NCI-H1417 treated with DMSO at 0.1 percent for 48 hours (cell line): ENCODE results near the gene GABPB2.
"Not testable (repeated sequence)": the region's sequence is repeated elsewhere in the genome, so short reads cannot be mapped to it uniquely, and the experiment has no call there.

Source experiments
- DNase-seq: peaks from one replicate; lab custom pipeline; 2025; lab: John Stamatoyannopoulos, UW

Gene GABPB2

DNA sequence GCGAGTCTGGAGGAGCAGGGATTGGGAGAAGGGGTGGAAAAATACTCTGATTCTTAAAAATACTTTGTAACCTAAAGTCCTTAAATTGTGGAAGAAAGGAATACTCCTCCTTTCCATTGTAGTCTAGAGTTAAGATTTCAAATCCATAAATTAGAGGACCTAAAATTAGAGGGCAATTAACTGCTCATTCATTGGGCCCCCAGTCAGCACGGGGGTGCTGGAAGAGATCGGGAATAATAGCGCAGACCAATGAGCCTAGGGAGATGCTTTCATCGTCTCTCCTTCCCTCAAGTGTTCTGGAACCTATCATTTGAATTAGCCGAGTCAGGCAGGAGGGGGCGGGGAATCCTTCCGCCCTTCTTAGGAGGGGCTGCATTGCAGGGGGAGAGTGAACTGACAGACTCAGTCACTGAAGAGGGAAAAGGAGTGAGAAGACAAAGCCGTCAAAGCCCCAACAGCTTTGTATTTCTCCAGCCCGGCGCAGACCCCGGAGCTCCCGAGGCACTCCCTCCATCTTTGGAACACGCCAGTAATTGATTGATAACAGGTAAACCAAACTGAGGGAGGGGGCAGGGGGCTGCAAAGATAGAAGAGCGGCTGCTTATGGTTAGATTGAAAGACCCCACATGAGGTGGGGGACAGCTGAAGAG is 10.4 kb upstream of the GABPB2 start, which contains the start of gene MLLT11:
Gene MLLT11 (plus strand): TSS at position 391 of the 650 bp plus-strand sequence. CDS start 6,828 bp downstream, outside the sequence.
- peak; percentile 22 for DNase-seq

DNA sequence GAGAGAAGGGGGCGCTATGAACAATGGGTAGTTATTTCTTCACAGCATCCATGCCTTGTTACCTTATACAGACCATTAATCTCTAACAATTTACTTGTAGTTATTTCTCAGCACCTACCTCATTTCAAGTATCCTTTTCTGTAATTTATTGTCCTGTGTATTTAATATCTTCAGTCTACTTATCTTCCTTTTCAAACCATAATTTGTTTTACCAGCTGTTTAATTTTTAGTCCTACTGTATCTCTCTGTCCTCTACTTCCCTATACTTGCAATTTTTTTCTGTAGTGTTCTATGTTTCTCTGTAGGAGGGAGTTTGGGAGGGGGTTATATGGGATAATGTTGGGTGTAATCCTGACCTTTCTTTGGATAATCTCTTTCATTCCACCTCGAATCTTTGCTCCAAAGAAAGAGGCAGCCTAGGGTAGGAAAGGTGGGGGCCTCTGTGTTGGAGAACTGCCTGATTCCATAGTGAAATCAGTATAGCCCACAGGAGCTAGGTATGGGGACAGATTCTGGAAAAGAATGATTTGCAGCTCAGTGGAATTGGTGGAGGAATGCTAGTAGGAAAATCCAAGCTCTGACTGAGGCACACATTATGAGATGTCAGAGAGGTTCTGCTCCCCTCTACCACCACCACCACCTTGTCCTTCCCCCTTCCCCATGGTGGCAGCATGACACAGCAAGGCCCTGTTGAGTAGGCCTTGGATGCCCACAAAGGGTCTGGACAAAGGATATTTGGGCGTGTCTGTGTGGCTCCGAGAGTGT is 9.7 kb upstream of the GABPB2 start:
- no peak for DNase-seq

DNA sequence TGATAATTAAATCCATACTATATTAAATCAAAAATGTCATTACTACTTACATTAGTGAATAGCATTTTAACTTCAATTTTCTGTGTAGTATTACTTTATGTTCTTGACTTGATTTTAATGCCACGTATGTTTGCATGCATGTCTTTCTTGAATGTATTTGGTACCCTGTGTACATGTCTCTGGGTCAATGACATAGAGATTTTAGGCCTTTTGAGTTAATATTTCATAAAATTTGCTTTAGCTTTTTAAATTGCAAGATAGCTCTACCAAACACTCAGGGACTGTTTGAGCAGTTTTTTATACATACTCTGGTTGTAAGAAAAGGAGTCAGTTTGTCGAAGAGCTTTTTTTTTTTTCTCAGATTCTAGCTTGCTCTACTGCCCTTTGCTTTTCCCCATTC is 8.9 kb upstream of the GABPB2 start:
- no peak for DNase-seq

DNA sequence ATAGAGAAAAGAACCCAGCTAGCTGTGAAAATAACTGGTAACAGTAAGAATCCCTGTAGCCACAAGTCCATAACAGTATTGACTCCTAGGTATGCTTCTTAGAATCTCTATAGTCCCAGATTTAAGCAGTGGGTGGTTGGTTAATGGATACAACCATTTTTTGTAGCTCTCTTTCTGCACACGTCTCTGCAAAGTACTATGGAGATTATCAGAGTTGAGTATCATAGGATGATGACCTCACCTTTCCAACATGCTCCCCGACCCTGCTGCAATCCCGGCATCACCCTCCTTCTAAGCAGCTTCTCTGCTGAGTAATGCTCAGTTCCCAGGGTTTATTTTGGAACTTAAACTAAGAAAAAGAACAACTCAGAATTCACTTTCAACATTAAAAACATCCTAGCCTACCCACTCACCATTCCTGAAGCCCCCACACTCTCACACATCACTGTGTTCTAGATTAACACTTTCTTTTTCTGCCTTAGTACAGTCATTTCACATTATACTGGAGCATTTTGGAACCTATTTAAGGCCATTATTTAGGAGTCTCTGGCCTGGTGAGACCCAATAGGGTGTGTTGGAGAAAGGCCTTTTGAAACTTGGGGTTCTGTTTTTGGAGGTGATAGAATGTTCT is 7.7 kb upstream of the GABPB2 start:
- DNase-seq, result no peak

DNA sequence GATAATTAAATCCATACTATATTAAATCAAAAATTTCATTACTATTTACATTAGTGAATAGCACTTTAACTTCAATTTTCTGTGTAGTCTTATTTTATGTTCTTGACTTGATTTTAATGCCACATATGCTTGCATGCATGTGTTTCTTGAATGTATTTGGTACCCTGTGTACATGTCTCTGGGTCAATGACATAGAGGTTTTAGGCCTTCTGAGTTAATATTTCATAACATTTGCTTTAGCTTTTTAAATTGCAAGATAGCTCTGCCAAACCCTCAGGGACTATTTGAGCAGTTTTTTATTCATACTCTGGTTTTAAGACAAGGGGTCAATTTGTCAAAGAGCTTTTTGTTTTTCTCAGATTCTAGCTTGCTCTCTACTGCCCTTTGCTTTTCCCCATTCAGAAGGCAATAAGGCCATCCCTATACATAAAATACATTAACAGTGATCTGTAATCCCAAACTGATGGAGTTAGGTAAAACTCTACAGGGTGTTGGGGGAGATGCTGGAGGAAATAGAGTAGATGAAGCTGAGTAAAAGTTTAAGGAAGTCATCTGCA is 5.4 kb upstream of the GABPB2 start:
- no peak for DNase-seq

DNA sequence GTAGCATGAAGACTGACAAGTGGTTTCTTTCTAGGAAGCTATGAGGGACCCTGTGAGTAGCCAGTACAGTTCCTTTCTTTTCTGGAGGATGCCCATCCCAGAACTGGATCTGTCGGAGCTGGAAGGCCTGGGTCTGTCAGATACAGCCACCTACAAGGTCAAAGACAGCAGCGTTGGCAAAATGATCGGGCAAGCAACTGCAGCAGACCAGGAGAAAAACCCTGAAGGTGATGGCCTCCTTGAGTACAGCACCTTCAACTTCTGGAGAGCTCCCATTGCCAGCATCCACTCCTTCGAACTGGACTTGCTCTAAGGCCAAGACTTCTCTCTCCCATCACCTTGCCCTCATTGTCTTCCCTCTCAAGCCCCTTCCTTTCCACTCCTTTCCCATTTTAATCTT is 3.4 kb upstream of the GABPB2 start:
- DNase-seq, result no peak

DNA sequence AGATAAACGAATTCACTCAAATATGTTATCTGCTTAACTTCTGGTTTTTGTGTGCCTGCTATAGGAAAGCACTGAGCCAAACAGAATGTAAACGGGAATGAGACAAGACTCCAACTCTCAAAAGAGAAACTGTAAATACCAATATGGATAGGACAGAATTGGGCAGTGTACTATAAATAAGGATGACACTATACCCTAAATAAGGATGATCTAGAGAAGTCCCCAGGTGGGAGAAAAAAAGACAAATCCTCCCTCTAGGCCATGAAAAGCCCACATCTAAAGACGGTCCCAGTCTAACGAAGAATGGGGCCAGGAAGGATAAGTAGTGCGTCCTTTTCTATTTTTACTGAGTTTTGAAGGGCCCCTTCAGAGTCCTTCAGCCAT is 1.5 kb upstream of the GABPB2 start:
- no peak for DNase-seq

DNA sequence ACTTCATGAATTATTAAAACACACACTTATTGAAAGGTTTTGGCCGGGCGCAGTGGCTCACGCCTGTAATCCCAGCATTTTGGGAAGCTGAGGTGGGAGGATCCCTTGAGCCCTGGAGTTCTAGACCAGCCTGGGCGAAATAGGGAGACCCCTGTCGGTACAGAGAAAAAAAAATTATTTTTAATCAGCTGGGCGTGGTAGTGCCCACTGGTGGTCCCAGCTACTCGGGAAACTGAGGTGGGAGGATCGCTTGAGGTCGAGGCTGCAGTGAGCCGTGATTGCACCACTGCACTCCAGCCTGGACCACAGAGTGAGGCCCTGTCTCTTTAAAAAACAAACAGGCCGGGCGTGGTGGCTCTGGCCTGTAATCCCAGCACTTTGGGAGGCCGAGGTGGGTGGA is 1.7 kb downstream of the GABPB2 start:
- DNase-seq, result no peak

DNA sequence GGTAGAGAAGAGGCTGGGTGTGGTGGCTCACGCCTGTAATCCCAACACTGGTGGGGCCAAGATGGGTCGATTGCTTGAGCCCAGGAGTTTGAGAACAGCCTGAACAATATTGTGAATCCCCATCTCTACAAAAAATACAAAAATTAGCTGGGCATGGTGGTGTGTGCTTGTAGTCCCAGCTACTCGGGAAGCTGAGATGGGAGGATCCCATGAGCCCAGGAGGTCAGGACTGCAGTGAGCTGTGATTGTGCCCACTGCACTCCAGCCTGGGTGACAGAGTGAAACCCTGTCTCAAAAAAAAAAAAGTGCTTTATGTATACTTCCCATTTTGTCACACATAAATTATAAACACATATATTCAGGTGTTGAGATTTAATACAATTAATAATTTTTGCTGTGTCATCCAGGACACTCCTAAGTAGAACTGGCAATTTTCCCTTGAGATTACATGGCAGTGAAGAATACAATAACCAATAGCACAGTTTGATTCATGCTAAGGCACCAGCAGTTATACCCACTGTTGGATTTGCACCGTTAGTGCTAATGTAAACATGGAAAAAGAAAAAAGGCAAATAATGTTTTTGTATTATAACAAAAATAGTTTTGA is 15.5 kb downstream of the GABPB2 start:
- no peak for DNase-seq

DNA sequence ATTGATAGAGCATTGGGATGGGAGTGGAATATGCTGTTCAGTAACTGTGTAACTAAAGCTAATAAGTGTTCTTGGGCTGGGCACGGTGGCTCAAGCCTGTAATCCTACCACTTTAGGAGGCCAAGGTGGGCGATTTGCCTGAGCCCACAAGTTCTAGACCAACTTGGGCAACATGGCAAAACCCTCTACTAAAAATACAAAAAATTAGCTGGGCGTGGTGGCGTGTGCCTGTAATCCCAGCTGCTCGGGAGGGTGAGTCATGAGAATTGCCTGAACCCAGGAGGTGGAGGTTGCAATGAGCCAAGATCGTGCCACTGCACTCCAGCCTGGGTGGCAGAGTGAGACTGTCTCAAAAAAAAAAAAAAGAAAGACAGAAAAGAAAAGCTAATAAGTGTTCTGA is 26.9 kb downstream of the GABPB2 start:
- DNase-seq, result not testable (repeated sequence)

DNA sequence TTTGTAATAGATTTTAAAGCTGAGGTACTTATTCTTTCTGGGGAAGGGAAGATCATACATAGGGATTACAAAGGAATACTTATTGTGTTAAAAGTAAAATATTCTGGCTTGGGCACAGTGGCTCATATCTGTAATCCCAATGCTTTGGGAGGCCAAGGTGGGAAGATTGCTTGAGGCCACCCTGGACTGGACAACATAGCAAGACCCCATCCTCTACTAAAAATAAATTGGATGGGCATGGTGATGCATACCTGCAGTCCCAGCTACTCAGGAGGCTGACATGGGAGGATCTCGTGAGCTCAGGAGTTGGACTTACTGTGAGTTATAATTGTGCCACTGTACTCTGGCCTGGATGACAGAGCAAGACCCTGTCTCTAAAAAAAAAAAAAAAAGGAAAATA is 27.6 kb downstream of the GABPB2 start:
- no peak for DNase-seq

DNA sequence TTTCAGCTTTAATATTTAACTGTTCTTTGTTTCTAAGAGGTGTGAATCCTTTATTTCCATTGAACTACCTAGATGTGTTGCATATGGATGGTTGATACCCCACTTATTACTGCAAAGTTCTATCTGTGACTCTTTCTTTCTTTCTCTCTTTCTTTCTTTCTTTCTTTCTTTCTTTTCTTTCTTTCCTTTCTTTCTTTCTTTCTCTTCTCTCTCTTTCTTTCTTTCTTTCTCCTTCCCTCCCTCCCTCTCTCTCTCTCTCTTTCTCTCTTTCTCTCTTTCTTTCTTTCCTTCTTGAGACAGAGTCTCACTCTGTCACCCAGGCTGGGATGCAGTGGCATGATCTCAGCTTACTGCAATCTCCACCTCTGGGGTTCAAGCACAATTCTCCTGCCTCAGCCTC is 34.1 kb downstream of the GABPB2 start:
- DNase-seq, result no peak

DNA sequence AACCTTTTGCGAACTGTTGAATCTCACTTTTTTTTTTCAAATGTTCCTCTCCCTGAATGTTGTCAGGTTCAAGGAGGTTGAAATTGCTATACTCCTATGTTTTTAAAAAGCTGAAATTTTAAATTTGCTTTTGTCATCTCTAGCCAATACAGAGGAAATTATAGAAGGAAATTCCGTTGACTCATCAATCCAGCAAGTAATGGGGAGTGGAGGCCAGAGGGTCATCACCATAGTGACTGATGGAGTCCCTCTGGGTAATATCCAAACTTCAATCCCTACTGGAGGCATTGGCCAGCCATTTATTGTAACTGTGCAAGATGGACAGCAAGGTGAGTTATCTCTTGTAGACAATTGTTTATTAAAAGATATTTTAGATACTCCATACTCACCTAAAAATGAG is 36.3 kb downstream of the GABPB2 start:
- no peak for DNase-seq

DNA sequence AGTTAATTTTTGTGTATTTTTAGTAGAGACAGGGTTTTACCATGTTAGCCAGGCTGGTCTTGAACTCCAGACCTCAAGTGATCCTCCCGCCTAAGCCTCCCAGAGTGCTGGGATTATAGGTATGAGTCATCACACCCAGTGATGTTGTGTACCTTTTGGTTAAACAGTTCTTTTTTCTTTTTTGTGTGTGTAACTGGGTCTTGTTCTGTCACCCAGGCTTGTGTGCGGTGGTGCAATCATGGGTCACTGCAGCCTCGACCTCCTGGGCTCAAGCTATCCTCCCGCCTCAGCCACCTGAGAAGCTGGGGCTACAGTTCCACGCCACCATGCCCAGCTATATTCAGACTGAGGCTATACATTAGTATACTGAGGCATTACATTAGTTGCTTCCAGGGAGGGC is 37.8 kb downstream of the GABPB2 start:
- DNase-seq, result no peak

DNA sequence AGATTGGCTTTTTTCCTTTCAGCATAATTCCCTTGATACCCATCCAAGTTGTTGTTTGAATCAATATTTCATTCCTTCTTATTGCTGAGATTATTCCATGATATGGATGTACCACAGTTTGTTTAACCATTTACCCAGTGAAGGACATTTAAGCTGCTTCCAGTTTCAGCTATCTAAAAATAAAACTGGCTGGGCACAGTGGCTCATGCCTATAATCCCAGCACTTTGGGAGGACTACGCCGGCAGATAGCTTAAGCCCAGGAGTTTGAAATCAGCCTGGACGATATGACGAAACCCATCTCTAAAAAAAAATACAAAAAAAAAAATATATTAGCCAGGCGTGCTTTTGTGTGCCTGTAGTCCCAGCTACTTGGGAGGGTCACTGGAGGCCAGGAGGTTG is 43.3 kb downstream of the GABPB2 start:
- no peak for DNase-seq

DNA sequence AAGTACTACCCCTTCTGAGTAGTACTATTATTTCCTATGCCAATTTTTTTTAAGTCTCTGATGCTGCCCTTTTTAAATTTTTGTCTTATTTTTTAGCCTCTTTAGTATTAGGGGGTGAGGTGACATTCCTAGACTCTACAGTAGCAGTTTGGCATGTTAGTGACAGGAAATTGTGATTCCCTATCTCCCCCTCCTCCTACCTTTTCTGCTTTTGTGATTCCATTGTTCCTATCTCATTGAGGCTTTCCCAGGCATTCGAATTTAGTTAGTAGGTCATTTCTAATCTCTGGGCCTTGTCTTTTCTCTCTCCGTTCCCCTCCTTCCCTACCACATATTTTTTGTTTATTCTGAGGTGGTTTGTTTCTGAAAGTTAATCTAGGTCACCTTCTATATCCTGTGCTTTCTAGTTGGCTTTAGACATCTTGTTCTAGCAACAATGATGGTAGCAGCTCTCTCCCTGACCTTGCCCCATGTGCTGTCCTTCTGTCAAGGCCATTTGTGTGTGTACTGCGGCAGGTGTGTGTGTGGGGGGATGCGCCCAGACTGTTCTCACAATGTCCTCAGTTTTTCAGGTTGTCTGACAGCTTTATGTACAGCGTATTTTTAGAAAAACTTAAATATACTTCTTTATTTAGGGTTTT is 54.3 kb downstream of the GABPB2 start:
- no peak for DNase-seq

DNA sequence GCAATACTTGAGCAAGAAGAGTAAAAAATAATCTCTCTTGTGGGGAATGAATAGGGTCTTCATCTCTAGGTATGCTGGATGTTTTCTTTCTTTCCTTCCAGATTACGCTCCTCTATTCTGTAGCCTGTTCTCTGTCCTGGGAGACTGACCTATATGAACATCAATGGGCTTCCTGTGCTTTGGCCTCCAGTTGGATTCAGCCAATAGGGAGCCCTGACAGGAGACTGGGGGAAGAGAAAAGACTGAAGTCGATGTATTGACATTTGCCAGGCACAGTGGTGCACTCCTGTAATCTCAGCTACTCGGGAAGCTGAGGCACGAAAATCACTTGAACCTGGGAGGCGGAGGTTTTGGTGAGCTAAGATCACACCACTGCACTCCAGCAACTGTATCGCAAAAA is 58.2 kb downstream of the GABPB2 start:
- no peak for DNase-seq

DNA sequence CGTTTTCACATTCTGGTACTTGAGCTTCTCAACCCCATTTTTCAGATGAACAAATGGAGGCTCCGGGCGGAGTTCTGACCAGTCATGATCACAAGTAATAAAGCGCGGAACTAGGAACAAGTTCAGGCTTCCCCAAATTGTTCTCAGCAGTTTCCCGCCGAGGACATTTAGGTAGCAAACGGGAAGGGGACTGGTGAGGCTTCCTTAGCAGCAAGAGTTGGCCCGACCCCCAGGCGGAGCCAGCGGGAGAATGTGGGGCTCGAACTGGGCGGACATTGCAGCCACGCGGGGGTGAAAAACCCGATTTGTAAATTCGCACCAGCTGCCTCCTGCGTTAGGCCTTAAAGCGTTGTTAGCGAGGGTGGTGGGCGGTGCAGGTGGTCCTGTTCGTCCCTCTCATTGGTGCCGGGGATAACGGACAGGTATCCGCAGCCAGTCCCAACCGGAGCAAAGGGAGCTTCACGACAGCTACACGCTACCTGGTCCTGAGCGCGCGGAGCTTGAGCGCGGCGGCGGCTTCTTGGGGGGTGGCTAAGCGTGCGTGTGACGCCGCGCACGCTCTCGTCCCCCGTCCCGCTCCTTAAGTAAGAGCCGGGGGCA is 60.5 kb downstream of the GABPB2 start:
- no peak for DNase-seq

DNA sequence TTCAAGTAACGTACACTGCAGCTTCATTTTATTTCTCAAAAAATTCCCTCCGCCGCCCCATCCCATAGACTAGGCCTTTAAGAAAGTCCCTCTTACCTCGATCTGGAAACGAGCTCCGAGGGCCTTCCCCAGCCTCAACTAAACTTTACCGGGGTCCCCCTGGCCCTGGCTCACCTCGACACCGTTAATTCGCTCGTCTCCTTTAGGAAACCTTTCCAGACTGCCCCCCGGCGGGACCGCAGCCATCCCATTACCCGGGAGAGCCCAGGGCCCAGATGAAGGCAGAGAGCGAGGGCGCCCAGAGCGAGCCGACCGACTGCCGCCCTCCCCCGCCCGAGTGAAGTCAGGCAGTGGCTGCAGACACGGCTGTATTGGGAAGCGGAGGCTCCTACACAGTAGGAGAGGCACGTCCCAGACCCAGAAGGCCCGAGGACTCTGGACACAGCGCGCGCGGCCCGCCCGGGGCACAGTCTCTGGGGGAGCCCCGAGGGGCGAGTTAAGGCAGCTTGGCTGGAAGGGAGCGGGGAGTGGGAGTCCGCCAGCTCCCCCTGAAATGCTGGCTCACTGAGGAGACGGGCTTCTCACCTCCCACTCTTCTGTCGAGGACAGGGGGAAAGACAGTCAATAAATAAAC is 61.3 kb downstream of the GABPB2 start:
- DNase-seq, result no peak

DNA sequence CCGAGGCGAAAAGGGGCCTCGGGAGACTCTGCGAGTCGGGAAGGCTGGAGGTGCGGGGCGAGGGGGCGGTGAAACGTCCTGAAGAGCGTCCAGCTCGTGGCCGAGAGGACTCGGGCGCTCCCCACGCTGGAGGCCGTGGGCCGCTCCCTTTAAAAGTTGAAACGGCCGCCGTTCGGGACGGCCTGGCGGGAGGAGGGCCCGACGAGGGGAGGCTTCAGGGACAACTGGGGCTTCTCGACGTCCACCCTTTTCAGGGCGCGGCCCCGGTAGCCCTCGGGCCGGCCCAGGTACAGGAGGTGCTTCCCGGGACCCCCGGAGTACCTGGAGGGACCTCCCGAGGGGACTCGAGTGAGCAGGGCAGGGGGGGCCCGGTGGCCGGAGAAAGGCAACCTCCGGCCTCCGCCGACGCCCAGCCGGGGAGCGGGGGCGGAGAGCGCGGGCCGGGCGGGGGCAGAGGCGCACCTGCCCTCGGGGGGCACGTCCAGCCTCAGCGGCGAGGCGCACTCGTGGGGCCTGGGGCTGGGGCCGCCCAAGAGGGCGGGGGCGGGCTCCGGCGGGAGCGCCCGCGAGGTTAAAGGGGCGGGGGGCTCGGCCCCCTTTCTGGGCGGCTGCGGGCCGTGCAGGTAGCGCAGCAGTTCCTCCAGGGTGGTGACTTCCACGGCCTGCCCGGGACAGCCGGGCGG is 61.9 kb downstream of the GABPB2 start:
- no peak for DNase-seq
